ENCODE results near the gene HYI.

- TF ChIP-seq CTCF (IDR thresholded peaks at IDR 0.05) (no peak), POLR2A (IDR thresholded peaks at IDR 0.05) (no peak)
These were observed 46.2 kb upstream of the HYI start for GRCh38 chr1:43499898-43500297.

All from heart left ventricle (tissue), 13 donors.